Uterus (tissue), 4 donors: ENCODE data around the gene DUSP14. TPM values are rescaled to one million over a fixed set of nuclear protein-coding genes. Genes with fewer than 3 reads are reported as not detected.
"Not testable (repeated sequence)": the region's sequence is repeated elsewhere in the genome, so short reads cannot be mapped to it uniquely, and the experiment has no call there.

Experiments used
- DNase-seq, 2 donors: peaks; one replicate each; pipeline ENCODE4 v3.0.0-alpha.2; 2019 to 2020
- H3K27ac ChIP-seq, 2 donors: fragments of 200-600 bp; sonication (generic); 1 replicate in 1 of 2; 2 replicates in 1 of 2; pipeline ENCODE4 v1.5.1; 2016 to 2018
- H3K27me3 ChIP-seq, 2 donors: fragments of 200-600 bp; sonication (generic); one replicate each; pipeline ENCODE4 v1.5.1; 2018 to 2019; ENCODE audit warnings: control low read depth in 1 of 2
- H3K36me3 ChIP-seq, 2 donors: fragments of 200-600 bp; sonication (generic); one replicate each; pipeline ENCODE4 v1.5.1; 2019; ENCODE audit warnings: control low read depth in 1 of 2
- H3K4me1 ChIP-seq, 2 donors: fragments of 200-600 bp; sonication (generic); one replicate each; pipeline ENCODE4 v1.5.1; 2018 to 2019; ENCODE audit warnings: control low read depth in 1 of 2
- H3K4me3 ChIP-seq, 2 donors: fragments of 200-600 bp; sonication (generic); 1 replicate in 1 of 2; 2 replicates in 1 of 2; pipeline ENCODE4 v1.5.1; 2018 to 2019; ENCODE audit warnings: mild to moderate bottlenecking in 1 of 2
- H3K9me3 ChIP-seq, 2 donors: fragments of 200-600 bp; sonication (generic); one replicate each; pipeline ENCODE4 v1.5.1; 2019; ENCODE audit warnings: control low read depth in 1 of 2
- POLR2A ChIP-seq, 2 donors: fragments of 450-650 bp; IDR thresholded peaks; one replicate each; pipeline ENCODE4 v1.6.1; 2016; ENCODE audit warnings: antibody characterized with exemption in 2 of 2, mild to moderate bottlenecking in 1 of 2, moderate library complexity in 1 of 2
- intact Hi-C: fragments of 100-400 bp; cut with DNase I; formaldehyde crosslinking; loops from one replicate; pipeline ENCODE4 v1.15.1; 2023; ENCODE audit warnings: low total_unique reads
- total RNA-seq, 4 donors: library from RNA; depleted of rRNA in 3 of 4; stranded (reverse); fragments of >200 nt in 3 of 4; gene quantifications; one replicate each; pipeline versions ENCODE4 v1.1.0 to v1.2.4, GENCODE V29; 2014 to 2023
- TF ChIP-seq, protein P1 (sequence below), 4 experiments: fragments of 200-600 bp in 2 of 4; fragments of 450-650 bp in 2 of 4; sonication (generic) in 2 of 4; IDR thresholded peaks; one replicate each; pipeline ENCODE4 v1.5.1; 2016 to 2019; ENCODE audit warnings: antibody characterized with exemption in 4 of 4, mild to moderate bottlenecking in 2 of 4, moderate library complexity in 1 of 4
- donor health status: DM: yes; HTN: yes; CAD: no.

The DUSP14 gene
- total RNA-seq, 4 donors from 2014 or later, result 10.4 to 70.0 (median 32.6) TPM

DNA sequence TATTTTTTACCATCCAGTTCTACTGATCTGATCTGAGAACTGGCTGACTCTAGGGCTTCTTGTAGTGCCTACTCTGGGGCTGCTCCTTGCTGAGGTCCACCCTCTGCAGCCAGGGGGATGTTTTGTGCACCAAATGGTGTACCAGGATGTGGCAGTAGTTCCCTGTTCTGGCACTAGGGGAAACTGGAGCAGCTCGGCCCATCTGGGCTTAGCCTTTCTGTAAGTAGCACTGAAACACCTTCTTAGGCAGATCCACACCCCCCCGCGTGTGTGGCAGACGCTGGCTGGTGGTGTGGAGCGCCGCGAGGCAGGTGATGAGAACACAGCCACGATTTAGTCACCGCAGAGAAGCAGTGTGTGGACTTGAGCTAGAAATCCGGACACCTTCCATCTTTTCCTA is 17.0 kb downstream of the DUSP14 start:
- Histone ChIP-seq H3K9me3 (no peaks in the 10 kb centered on the region), H3K27me3 (no peaks in the 10 kb centered on the region), H3K4me1 (no peaks in the 10 kb centered on the region), H3K4me3 (no peak overlapping the region), H3K36me3 (no peaks in the 10 kb centered on the region), H3K27ac (no peak overlapping the region)
- no peak for TF ChIP-seq POLR2A (IDR thresholded peaks at IDR 0.05)
- TF ChIP-seq, protein P1, sequence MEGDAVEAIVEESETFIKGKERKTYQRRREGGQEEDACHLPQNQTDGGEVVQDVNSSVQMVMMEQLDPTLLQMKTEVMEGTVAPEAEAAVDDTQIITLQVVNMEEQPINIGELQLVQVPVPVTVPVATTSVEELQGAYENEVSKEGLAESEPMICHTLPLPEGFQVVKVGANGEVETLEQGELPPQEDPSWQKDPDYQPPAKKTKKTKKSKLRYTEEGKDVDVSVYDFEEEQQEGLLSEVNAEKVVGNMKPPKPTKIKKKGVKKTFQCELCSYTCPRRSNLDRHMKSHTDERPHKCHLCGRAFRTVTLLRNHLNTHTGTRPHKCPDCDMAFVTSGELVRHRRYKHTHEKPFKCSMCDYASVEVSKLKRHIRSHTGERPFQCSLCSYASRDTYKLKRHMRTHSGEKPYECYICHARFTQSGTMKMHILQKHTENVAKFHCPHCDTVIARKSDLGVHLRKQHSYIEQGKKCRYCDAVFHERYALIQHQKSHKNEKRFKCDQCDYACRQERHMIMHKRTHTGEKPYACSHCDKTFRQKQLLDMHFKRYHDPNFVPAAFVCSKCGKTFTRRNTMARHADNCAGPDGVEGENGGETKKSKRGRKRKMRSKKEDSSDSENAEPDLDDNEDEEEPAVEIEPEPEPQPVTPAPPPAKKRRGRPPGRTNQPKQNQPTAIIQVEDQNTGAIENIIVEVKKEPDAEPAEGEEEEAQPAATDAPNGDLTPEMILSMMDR (IDR thresholded peaks at IDR 0.05), result peak in 2 of 4 experiments; percentile 11 to 23
- no peak for DNase-seq
- intact Hi-C loops, result no loop called here

GRCh38 chr17:37507111-37507510 is 17.4 kb downstream of the DUSP14 start:
- H3K27ac ChIP-seq, result no peak overlapping the region
- intact Hi-C loops, result no loop called here
- no peaks in the 10 kb centered on the region for H3K36me3 ChIP-seq
- H3K27me3 ChIP-seq, result no peaks in the 10 kb centered on the region
- no peaks in the 10 kb centered on the region for H3K4me1 ChIP-seq
- H3K4me3 ChIP-seq, result no peak overlapping the region
- H3K9me3 ChIP-seq, result no peaks in the 10 kb centered on the region
- DNase-seq, result no peak
- no peak for TF ChIP-seq POLR2A (IDR thresholded peaks at IDR 0.05)
- TF ChIP-seq, protein P1 (IDR thresholded peaks at IDR 0.05), result no peak

DNA sequence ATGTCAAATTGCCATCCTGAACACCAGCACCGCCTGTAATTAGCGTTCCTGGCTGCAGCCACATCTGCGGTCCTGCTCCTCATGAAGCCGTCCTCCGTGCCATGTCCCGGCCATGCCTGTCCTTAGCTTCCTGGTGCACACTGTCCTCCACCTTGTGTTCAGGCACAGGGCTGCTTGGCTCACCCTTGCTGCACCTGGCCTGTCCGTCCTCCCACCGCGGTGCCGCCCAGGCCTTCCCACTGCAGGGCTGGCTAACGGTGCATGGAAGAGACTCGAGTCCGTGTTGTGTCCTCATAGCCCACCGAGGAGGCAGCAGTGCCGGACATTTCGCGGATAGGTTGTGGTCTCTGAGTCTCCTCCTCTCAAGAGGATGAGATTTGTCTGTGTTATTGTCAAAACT is 20.4 kb downstream of the DUSP14 start:
- no peaks in the 10 kb centered on the region for H3K36me3 ChIP-seq
- intact Hi-C loops, result no loop called here
- DNase-seq, result no peak
- TF ChIP-seq, protein P1 (IDR thresholded peaks at IDR 0.05), result no peak
- TF ChIP-seq POLR2A (IDR thresholded peaks at IDR 0.05), result no peak
- H3K4me1 ChIP-seq, result no peaks in the 10 kb centered on the region
- no peaks in the 10 kb centered on the region for H3K9me3 ChIP-seq
- no peak overlapping the region for H3K4me3 ChIP-seq
- no peaks in the 10 kb centered on the region for H3K27me3 ChIP-seq
- no peak overlapping the region for H3K27ac ChIP-seq

GRCh38 chr17:37511642-37512041 is 22.0 kb downstream of the DUSP14 start:
- intact Hi-C loops, DNase-seq, H3K9me3 ChIP-seq, H3K27ac ChIP-seq, H3K27me3 ChIP-seq, H3K4me1 ChIP-seq, H3K36me3 ChIP-seq, H3K4me3 ChIP-seq: not testable (repeated sequence)

DNA sequence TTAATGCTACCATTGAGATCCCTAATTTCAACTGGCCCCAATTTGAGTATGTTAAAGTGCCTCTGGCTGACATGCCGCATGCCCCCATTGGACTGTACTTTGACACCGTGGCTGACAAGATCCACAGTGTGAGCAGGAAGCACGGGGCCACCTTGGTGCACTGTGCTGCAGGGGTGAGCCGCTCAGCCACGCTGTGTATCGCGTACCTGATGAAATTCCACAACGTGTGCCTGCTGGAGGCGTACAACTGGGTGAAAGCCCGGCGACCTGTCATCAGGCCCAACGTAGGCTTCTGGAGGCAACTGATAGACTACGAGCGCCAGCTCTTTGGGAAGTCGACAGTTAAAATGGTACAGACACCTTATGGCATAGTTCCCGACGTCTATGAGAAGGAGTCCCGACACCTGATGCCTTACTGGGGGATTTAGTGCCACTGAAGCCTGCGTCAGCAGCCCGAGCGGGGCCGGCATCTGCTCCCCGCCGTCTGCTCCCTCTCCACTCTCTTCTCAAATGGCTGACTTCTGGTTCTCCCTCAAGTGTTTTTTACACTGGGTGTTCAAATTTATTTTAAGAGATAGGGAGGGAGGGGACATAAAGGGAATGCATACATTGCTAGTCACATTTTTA is 22.9 kb downstream of the DUSP14 start:
- DNase-seq, result no peak
- no peaks in the 10 kb centered on the region for H3K9me3 ChIP-seq
- intact Hi-C loops, result no loop called here
- H3K4me3 ChIP-seq, result no peak overlapping the region
- no peaks in the 10 kb centered on the region for H3K4me1 ChIP-seq
- H3K36me3 ChIP-seq, result no peaks in the 10 kb centered on the region
- no peak overlapping the region for H3K27ac ChIP-seq
- no peaks in the 10 kb centered on the region for H3K27me3 ChIP-seq
- no peak for TF ChIP-seq POLR2A (IDR thresholded peaks at IDR 0.05)
- TF ChIP-seq, protein P1 (IDR thresholded peaks at IDR 0.05), result no peak

GRCh38 chr17:37513711-37514110 is 24.0 kb downstream of the DUSP14 start:
- H3K4me1 ChIP-seq, result no peaks in the 10 kb centered on the region
- TF ChIP-seq, protein P1 (IDR thresholded peaks at IDR 0.05), result no peak
- TF ChIP-seq POLR2A (IDR thresholded peaks at IDR 0.05), result no peak
- no peak overlapping the region for H3K4me3 ChIP-seq
- DNase-seq, result no peak
- H3K27ac ChIP-seq, result no peak overlapping the region
- intact Hi-C loops, result no loop called here
- no peaks in the 10 kb centered on the region for H3K27me3 ChIP-seq
- no peaks in the 10 kb centered on the region for H3K9me3 ChIP-seq
- no peaks in the 10 kb centered on the region for H3K36me3 ChIP-seq
